Fibroblast of the conjunctiva (primary cell): ENCODE results near the gene JHY.

Experiments used
- DNase-seq: peaks from one replicate; pipeline ENCODE4 v3.0.0-alpha.2; 2010; ENCODE audit warnings: low read depth

The JHY gene

DNA sequence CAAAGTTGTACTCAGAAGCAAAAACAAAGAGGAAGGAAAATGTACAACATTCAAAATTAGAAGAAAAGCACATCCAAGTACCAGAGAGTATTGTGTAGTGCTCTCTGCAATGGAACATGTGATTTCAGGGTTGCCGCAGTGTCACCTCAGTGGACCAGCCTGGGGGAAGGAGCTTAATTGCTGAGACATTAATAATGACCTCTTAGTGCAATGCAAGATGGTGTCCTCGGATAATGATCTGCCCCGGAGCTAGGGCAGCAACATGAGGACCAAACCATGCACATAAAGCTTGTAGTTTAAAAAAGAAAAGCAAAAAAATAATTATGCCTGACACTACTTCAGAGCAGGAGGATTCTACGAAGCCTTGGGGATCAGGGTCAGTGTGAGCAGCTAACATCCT lies 11.3 kb upstream of the JHY start:
- DNase-seq, result no peak

DNA sequence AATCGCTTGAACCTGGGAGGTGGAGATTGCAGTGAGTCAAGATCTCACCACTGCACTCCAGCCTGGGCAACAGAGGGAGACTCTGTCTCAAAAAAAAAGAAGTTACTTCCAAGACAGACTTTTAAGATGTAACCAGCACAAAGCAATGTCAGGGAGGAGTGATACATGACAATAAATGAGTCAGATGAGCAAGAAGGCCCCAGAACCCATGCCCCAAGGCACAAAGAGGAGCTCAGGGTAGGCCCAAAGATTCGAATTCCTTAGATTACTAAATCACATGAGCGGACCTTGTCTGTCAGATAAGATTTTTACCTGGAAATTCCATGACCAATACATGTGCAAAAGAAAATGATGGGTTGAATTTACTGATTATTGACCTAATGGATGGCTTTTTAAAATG lies 10.5 kb upstream of the JHY start:
- no peak for DNase-seq

DNA sequence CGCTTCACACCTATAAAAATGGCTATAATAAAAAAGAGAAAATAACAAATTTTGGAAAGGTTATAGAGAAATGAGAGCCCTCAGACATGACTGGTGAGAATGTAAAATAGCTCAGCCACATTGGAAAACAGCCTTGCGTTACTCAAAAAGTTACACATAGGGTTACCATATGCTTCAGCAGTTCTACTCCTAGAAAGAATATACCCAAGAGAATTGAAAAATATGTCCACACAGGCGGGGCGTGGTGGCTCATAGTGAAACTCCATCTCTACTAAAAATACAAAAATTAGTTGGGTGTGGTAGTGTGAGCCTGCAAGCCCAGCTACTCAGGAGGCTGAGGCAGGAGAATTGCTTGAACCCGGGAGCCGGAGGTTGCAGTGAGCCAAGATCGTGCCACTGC lies 7.6 kb upstream of the JHY start:
- no peak for DNase-seq

DNA sequence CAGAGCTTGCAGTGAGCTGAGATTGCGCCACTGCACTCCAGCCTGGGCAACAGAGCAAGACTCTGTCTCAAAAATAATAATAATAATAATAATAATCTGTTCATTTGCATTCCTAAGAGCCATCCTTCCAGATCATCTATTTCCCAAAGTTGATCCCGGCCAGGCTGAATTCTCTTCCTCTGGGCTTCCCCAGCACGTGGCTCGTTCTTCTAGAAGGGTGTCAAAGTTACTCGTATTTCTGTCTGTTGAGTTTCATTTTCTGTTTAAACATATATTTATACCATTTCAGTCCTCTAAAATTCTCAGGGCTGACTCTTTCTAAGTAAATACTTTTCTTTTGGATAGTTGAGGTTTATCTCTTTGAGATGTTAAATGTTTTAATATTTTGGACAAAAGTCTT lies 4.8 kb upstream of the JHY start:
- no peak for DNase-seq

DNA sequence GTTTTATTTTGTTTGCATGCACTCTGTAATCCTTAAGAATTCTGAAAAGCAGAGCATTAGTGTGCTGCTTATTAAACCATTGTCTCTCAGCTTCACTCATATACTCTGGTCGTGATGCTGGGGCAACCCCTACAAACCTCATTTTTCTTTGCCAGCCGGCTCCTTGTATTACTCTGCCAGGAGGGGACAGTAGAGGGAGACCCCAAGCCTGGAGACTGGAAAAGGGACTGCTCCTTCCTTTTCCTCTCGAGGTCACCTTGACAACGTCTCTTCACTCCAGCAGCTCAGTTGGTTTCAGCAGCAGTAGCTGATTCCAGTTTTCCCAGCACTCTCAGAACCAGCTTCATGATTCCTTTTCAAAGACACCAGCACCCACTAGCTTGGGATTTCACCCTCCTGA lies 2.8 kb upstream of the JHY start:
- DNase-seq, result no peak

DNA sequence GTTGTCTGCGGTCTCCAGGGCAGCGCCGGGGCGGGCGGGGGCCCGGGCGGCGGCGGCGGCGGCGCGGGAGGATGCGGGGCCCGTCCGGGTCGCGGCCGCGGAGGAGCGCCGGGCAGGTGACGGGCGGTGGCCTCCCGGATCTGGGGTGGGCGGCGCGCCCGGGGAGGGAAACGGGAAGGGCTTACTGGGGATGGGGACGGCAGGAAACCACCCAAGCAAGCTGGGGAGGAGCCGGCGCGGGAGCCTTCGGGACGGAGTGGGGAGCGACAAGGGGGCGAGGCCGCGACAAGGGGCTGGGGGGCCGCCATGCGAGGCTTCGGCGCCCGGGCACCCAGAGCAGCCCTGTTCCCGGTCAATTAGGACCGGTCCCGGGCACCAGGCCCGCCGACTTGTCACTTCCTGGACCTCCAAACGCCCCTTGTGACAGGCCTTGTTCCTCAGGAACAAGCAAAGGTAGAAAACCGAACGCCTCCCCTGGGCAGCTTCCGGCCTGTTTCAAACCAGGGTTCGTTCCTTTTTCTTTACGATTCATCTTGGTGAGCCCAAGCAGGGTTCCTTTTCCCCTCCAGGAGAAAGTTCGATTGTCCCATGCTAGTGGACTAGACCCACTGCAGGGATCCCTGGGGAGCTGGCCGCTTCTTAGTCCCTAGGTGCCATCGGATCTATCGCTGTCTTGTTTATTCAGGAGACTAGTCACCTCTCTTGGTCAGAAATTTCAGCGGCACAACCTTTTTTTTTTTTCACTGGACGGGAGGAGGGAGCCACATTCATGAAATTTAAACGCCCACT lies 492 bp downstream of the JHY start:
- DNase-seq, result no peak

DNA sequence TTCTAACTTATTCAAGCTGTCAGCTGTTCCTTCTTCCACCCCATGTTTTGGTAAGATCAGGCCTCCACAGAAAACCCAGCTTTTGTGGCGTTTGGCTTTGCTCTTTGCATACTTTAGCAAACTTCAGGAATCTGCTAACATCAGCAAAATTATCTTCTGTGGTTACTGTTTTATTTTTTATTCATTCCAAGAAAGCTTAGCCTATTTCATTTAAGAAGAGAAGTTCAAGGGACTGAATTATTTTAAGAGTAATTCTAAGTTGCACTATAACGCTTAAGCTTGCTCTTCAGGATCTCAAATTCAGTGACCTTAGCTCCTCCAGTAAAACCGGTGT lies 1.1 kb downstream of the JHY start:
- DNase-seq, result peak; percentile 55

DNA sequence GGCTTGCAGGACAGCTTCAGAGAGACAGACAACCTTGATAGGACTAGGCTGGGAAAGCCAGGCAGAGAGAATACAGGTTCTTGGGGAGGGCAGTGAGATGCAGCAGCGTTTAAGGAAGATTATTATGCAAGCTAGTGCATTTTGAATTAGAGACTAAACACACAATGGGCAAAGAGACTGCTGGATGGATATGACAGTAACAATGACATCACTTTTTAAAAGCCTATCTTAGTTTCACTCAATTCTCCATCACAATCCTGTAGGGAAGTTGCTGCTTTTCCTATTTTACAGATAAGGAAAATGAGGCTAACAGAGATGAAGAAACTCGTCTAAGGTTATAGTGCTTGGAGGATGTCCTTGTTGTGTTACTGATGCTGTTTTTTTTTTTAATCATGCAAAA lies 5.6 kb downstream of the JHY start:
- no peak for DNase-seq

DNA sequence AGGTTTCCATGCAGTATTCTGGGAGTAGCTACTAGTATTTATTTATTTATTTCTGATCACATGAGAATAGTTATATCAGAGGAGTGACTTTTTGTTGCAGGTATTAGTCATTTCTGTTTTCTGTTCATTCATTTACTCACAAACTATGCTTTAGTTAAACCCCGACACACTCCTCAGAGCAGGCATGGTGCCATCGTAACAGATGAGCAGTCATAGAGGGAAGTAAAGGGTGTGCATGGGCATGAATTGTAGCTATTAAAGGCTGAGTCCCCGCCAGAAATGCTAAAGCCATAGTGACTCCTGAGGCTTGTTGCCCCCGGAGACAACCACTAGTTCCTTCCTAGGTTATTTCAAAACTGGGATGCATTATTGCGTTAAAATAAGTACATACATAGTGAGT lies 10.6 kb downstream of the JHY start:
- DNase-seq, result no peak

DNA sequence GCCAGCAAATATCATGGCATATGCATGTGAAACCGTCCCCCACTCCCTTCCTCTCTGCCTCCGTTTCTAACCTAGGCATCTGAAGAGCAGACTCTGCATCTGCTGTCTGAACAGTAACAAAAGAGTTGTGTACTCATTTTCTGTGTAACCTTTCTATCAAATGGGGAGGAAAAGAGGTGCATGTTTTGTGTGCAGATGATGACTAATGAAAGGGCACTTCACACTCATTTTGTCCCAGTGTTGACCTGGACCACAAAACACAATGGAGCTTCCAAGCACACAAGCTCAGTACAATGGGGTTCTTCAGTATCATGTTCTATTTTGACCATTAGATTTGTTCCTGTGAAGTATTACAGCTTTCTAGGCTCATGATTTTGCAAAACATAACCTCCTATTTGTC lies 13.0 kb downstream of the JHY start:
- no peak for DNase-seq

DNA sequence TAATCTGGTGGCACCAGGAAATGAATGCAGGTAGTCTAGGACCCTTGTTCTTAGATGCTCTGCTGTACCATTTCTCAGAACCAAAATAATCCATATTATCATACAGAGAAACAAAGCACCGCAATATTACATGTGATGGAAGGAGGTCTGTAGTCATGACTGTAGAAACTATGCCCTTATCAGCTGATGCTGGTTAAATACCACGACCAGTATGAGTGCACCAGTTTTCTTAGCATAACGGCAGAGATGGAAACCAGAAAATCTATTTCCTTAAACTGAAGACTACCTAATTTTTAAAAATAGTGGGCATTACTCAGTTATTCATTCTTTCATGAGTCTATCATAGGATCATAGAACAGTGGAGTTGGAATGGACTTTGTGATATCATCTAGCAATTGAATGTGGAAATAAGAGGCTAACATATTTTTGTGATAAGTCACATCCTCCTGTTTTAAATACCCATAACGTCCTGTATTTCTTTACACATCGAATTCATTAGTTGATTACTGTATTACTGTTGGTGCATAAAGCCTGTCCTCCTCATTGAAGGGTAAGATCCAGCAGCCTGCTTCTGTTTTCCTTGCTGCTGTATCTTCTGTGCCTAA lies 15.1 kb downstream of the JHY start:
- DNase-seq, result no peak

DNA sequence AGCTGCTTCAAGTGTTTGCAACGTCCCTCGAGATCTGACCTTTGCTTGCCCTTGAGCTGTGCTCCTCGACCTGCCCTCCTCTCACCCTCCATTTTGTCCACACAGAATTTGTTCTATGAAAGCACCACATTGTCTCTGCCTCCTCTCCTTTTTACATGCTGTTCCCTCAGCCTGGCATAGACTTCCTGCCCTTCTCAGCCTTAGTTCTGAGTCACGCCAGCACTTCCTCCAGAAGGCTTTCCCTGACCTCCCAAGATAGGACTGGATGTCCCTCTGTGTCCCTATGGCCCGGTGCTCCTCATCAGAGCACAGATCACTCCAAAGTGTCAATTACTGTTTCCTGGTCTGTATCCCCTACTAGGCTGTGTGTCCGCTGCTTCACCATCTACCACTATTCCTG lies 16.2 kb downstream of the JHY start:
- no peak for DNase-seq

DNA sequence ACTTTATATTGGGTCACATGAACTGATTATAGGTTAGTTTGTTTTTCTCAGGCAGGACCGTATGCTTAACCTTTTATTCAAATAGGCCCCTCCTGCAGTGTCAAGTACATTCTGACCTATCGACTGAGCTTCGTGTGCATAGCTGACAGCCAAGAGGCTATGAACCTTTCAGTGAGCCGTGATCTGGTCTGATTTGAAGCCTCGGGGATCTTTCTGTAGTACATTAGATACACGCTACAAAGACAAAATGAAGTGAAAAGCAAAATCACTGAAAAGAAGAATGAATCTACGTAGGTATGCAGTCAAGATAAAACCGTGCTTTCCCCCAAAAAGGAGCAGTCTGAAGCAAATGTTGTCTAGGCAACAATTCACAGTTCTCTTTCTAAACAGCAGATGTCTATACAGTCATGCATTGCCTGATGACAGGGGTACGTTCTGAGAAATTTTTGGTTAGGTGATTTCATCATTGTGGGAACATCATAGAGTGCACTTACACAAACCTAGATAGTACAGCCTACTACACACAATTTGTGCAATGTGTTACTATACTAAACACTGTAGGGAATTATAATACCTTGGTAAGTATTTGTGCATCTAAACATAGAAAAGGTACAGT lies 18.1 kb downstream of the JHY start:
- no peak for DNase-seq

DNA sequence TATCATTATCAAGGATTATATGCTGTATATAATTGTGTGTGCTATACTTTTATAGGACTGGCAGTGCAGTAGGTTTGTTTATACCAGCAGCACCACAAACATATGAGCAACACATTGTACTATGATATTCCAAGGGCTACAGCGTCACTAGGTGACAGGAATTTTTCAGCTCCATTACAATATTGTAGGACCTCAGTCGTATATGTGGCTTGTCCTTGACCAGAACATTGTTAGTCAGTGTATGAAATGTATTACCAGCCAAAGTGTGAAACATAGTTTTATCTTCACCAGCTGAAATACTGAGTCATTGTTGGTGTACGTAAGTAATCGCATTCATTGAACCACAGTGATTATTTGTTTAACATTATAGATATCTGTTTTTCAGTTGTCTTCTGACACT lies 20.4 kb downstream of the JHY start:
- no peak for DNase-seq

DNA sequence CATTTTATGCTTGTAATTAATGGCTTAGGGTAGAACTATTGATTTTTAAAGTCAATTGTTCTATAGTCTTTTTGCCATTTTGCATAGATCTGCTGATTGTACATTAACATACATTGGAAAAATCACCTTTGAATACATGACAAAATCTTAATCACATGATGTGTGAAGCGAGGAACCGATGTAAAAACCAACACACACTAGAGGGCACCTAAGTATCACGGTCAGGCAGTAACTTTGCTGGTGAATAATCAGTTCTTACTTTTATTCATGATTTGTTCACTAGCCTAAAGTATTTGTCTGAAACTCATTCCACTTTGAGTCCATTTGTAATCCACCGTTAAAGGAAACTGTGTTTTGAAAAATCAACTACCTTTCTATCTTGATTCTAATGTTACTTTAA lies 28.2 kb downstream of the JHY start:
- DNase-seq, result peak; percentile 24

DNA sequence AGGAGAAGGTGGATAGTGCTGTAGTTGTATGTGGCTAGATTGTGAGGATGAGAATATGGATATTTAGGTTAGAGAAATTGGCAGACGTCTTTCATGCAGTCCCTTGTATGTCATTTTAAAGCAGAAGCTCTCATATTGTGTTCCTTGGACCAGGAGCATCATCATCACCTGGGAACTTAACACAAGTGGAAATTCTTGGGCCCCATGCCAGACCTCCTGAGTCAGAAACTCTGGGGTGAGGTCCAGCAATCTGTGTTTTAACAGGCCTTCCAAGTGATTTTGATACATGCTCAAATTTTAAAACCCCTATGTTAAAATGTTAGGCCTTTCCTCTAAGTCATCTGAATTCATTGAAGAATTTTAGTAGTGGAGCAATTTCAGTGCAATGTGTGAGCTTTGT lies 34.8 kb downstream of the JHY start:
- no peak for DNase-seq

DNA sequence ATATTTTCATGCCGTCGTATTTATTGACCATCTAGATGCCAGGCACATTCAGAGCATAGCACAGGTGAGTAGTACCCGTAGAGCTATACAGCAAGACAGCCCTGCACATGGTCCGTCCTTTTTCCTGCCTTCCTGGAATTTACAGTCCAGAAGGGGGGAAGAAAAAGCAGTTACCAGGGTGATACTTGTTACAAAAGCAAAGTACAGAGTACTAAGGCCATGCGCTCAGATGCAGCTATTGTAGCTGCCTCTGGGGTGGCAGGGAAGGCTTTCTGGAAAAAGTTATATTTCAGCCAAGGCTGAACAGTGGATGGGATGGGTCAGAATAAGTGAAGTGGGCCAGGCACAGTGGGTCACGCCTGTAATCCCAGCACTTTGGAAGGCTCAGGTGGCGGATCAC lies 36.2 kb downstream of the JHY start:
- no peak for DNase-seq

DNA sequence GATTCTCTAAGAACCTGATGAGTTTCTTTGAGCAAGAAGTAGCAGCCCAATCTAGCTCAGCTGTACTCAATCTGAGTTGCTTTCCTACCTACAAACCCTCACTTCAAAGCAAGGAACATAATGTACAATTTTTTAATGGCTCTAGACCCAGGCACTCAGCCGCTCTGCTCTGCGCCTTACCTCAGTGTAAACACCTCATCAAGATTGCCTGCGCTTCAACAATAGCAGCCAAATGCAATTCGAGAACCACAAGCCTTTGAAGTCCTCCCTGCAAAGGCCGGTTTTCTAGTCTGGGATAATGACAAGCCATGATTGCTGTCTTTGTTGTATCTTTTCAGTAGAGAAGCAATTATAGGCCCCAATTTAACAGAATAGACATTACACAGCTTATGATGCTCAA lies 38.0 kb downstream of the JHY start:
- no peak for DNase-seq

DNA sequence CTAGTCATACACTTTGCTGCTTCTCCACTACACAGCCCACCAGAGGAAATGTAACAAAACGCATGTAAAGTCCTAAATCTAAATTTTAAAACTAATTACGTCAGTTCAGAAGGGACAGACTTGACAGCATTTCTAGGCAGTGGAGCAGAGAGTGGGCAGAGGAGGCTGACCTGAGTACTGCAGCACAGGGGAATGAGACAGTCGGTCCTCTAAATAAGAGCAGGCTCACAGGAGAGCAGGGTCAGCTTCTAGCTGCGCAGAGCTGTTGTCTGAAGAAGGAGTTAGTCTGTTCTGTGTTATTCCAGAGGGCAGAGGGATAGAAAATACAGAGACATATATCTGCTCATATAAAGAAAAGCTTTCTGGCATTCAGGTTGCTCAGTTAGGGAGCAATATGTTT lies 40.3 kb downstream of the JHY start:
- no peak for DNase-seq

DNA sequence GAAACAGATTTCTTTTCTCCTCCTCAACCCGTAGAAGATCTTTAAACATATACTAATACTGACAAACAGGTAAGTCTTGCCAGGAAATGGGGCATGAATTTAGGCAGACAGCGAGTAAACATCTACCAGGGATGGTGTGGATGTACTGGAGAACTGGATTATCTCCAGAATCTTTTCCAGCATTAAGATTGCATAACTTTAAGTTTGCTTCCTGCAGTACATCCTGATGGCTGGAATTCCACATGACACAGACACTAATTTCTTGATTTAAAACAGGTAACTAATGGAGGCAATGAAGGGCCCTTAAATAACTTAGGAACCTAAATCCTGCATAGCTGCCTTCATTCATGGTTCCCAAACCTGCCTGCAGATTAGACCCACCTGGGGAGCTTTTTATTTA lies 40.7 kb downstream of the JHY start:
- DNase-seq, result no peak

DNA sequence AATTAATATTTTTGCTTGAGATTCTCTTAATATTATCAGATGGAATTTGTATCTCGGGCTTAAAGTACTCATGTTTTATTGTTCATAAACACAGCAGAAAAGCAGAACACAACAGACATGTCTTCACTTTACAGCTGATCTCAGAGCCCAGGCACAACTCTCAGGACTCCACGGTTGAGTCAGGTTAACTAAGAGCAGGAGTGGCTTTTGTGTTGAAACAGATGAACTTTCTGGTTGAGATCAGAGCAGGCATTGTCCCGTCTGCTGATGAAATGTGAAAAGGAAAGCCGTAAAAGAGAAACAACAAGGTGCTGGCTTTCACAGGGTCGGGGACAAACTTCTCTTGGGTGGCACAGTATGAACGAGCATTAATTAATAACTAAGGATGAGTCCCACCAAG lies 49.0 kb downstream of the JHY start:
- DNase-seq, result no peak

DNA sequence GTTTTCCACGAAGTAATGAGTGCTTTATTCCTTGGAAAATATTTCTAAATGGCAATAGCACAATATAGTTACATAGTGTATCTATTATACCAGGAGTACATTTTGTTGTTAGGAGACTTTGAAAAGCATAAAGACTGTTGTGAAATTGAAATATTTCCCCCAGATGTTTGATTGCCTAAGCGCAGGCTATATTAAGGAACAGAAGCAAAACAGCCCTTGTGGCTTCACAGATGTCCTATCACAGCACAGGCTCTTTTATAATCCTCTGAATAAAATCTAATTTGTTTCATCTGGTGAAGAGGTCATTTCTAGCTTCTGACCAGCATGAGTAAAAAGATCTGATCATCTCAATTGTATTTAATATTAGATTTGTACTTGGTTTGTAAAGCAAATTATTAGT lies 50.9 kb downstream of the JHY start:
- peak; percentile 48 for DNase-seq

DNA sequence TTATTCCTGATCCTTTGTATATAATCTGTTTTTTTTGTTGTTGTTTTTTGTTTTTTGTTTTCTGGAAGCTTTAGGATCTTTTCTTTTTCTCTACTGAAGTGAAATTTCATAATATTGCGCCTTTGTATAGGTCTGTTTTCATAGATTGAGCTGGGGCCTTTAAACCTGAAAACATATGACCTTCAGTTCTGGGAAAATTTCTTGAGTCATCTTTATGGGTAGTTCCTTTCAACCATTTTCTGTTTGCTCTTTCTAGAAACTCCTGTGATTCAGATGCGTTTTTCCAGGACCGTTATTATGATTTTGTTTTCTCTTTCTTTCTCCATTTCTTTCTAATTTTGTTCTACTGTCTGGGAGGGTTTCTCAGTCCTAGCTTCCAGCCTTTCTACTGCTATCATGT lies 55.4 kb downstream of the JHY start:
- DNase-seq, result no peak

DNA sequence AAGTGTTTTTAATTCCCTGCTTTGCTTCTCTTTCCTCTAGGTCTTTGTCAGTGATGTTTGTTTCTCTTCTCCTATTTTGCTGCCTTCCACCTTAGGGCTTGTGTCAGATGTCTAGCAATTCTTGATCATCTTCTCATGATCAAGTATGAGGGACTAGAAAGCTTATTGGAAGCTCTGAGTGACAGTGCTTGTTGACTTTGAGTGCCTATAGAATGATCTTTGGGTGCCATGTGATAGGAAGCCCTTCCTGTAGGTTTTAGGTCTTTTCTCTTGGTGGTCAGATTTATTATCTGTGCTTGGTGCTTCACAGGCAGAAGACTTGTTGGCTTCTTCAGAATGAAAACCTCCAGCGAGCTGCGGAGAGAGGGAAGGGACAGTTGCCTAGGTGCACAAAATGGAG lies 56.0 kb downstream of the JHY start:
- no peak for DNase-seq
